GM19238 (cell line): ENCODE data around the gene POLR3G.

ENCODE experiments used
- DNase-seq: peaks from one replicate; pipeline ENCODE4 v3.0.0; 2011; ENCODE audit warnings: low spot score; ENCODE audit not compliant: insufficient read length

Gene POLR3G

DNA sequence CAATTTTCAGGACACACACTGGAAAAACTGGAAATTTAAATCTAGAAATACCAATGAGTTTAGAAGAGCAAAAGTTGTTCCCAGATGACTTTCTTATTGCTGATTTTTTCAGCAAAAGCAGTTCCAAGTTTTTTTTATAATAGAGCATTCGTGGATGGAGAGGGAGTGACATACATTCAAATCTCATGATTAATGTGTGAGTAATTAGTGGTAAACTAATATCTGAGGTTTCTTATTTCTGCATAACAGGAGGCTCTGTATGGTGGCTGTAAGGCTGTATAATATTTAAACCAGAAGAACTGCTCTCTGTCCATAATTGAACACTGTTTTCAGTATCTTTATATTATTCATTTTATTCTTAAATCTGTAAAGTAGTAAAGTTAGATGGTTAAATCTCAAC is 28.9 kb downstream of the POLR3G start:
- DNase-seq = no peak

DNA sequence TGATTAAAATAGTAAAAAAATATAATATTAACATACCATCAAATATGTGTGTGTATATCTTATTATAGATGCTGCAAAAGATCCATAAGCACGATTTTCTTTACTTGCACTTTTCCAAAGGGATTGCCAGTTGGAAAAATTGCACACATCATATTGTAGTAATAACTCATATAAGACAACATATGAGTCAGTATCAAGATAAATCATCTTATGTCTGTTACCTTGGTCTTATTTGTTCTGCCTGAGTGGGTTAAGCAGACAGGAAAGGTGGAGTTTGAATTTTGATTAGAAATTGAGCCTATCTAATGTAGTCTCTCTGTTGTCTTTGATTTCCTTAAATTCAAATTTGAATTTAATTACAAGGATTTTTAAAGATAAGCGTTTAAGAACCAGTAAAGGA is 30.1 kb downstream of the POLR3G start:
- DNase-seq = no peak

DNA sequence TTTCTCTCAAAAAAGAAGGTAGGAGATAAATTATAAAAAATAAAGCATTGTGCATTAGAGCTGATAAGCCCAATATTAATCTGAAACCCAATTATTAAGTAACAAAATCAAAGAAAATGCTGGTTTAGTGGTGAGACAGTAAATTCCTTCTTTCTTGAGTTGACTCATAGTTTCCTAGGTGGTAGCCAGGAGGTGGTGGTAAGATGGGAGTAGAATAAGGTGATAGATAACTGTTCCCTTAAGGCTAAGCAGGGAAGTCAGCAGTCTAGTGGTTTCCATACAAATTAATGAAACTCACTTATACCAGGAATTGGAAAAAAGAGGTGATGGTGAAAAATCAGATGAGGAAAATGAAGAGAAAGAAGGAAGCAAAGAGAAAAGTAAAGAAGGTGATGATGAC is 31.6 kb downstream of the POLR3G start:
- no peak for DNase-seq

DNA sequence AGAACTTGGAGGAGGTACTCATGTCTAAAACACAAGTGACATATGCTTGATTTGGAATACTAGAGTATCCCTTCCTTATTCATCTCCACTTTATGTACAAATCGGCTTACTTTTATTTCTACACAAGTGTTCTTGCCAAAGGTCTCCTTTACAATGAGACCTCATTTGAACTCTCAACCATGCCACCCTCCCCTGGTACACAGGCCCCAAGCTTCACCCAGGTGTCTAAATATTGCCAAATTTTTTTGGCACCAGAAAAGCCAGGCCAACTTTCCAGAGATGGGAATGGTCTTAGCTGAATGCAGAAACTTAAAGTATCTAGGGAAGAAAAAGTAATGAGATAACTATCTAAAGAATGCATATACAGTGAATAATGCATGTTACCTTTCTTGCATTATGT is 35.8 kb downstream of the POLR3G start:
- no peak for DNase-seq

DNA sequence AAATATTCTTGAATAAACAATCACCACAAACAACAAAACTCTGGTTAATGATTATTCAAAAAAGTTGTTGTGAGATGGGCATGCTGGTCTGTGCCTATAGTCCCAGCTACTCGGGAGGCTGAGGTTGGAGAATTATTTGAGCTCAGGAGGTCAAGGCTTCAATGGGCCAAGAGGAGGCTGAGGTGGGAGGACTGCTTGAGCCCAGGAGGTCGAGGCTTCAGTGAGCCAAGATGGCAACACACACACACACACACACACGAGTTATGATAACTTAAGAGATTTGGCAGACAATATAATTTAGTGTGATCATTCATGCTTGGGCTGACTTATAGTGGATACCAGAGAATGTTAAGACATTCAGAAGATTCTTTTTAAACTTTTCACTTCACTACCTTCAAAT is 39.9 kb downstream of the POLR3G start:
- DNase-seq = no peak

DNA sequence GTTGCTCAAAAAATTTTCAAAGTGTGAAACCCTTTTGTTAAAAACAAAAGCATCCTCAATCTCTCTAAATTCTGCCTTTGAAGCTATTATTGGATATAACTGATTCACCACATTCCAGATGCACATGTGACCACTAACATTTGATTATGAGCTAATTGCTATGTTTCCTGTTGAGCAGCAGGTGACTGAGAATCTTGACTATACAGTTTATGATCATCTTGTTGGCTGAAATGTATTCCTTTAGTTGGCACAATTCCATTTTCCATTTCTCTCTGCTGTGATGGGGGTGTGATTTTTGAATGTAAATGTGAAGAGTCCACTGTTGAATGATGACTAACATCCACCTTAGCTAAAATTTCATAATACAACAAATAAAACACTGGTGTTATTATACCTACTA is 44.0 kb downstream of the POLR3G start:
- no peak for DNase-seq

DNA sequence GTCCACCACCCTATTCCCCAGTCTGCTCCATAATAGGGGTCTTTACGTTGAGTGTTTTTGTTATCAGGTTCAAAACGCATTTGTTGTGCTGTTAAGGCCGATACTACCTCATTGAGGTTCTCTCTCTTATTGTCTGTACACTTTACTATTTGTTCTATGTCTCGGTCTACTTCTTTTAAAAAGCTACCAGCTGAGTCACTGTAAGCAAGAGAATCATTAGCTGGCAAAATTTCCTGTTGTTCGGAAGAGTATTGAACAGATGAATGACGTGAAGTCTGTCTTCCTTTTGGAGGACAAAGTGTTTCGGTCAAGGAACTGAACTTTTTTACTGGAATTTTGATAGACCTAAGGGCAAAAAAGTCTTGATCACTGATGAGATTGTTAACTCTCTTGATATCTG is 44.4 kb downstream of the POLR3G start:
- DNase-seq = no peak

DNA sequence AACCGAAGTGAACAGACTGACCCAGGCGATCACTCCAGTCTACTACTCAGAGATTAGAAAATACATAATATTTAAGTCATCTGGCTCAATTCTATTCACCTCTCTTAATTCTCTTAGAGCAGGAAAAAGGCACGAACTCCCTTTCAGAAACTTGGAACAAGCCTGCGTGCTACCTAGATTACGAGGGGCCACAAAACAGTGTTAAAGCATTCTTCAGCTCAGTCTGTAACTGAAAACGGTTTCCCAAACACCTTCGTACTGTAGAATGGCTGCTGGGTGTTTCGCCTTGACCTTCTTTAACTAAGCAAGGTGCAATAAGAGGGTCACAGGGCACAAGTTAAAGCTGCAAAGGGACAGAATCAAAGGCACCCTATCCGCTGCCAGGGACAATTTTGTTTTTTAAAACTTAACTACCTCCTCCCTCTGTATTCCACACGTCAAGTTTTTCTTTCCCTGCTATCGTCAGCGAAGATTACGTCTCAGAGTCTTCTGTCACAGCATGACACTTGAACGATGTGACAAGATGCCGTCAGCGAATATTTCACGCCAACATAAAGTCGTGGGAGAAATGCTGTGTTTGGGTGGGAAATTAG is 54.0 kb downstream of the POLR3G start:
- no peak for DNase-seq

DNA sequence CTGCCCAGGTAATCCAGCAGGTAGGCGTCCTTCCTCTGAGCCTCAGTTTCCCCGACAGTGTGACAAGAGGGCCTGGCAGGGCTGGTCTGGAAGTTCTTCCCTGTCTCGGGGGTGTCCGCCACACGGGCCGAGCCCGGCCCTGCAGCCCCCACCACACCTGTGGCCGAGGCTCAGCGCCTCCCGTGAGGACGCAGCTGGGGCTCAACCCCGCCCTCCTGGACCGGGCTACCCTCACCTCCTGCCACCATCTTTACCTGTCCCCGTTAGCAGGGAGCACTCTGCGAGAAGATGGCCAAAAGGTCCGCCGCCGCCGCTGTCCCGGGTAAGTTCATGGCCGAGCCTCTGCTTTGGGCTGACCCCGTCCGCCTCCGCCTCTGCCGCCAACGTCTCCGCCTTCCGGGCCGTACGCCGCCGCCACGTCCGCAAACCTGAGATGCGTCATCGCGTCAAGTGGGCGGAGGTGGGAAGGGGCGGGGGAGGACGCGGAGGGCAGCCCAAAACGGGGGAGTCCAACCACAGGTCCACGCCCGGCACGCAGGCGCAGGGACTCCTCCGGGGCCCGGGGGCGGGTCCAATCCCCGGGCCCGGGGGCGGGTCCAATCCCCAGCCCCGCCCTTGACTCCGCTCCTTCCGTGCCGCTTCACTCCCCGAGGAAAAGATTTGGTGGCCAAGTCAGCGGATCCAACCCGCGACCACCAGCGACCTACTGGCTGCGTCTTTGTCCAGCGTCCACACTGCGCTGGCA is 54.7 kb downstream of the POLR3G start, which contains the start of gene LYSMD3:
Gene LYSMD3, minus strand, starts transcription at position 391 of the 745 bp plus-strand sequence. CDS start 4,295 bp downstream, outside the sequence.
- peak; percentile 83 for DNase-seq

DNA sequence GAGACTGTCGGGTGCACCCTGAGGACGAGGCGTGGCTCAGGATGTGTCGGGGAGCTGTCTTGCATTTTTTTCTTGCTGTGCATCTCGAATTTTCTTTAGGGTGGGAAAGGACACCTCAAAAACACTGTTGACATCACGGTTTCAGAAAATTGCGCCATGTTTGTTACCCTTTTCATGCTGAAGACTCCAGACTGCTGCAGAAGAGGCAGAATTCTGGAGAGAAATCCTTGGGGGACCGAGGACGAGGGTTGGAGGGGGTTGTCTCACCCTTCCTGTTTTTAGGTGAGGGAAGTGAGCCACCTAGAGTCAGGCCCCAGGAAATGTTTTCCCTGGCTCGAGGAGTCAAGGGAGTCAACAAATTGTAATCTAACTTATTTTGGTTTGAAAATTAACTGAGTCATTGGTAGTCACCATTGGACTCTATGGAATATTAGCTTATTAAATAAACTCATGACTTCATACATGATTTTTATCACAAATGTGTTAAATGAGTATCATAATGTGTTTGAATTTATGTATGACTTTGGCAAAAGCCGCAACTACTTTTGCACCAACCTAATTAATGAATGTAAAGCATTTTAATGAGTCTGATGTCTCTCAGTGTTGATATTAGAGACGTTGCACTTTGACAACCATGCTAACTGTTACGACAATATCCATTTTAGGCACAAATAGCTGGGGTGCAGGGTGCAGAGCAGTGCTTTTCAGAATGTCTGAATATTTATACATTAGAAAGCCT is 55.4 kb downstream of the POLR3G start:
- peak; percentile 19 for DNase-seq

DNA sequence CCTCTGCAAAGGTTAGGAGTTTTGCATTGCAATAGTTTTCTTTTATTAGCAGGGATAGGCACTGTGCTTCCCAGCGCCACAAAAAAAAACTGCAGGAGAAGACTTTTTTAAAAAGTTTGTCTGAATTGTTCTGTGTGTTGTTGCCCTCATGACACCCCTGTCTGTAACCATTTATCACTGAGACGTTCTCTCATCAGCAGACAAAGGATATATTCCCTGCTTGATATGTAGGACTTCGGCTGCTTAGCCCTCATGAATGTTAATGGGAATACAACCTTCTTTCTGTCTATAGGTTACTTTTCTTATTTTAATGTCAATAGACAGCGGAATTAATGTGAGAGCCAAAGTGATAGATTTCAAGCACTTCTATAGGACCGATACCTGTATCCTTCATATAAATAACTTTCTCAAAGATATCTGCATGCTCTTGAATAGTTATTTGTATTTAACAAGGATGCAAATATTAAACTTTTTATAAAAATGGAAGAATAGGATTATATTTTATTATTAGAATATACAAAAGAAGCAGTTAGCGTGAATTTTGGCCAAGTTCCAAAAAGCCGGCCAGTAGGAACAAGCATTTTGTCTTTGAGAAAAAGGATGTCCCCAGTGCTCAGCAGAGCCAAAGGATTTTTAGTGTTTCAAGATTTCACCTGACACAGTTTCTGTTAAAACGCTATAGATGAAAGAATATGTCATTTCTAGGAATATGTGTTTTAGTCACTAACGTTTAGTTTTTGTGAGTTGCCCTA is 56.2 kb downstream of the POLR3G start:
- DNase-seq = no peak

DNA sequence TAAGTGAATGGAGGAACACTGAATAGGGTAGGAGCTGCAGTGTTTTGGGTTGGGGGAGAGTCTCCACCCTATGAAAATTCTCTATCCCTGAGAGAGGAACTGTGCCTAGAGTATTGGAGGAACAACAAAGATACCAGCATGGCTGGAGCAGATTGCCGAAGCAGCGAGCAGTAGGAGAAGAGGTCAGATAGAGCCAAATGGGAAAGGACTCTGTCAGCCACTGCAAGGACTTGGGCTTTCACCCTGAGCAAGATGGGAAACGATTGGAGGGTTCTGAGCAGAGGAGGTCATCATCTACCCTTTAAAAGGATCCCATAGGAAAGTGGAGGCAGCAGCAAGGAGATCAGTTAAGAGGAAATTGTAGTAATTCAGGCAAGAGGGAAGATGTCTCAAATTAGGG is 59.1 kb downstream of the POLR3G start:
- DNase-seq = no peak

DNA sequence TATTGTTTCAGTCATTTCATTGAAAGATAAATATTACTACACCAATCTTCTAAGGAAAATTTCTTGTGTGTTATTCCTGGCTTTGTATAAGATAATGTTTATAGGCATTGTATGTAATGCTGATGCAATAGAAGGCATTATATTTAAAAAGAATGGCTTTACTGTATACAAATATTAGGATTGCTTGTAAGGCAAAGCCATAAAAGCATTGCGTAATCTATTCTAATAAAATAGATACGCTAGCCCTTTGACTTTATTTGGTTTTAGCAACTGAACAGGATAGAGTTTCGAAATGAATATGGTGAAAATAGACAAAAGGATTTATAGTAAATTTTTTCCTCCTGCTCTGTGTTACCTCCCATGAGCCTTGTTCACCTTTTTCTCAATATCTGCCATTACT is 60.3 kb downstream of the POLR3G start:
- DNase-seq = no peak

DNA sequence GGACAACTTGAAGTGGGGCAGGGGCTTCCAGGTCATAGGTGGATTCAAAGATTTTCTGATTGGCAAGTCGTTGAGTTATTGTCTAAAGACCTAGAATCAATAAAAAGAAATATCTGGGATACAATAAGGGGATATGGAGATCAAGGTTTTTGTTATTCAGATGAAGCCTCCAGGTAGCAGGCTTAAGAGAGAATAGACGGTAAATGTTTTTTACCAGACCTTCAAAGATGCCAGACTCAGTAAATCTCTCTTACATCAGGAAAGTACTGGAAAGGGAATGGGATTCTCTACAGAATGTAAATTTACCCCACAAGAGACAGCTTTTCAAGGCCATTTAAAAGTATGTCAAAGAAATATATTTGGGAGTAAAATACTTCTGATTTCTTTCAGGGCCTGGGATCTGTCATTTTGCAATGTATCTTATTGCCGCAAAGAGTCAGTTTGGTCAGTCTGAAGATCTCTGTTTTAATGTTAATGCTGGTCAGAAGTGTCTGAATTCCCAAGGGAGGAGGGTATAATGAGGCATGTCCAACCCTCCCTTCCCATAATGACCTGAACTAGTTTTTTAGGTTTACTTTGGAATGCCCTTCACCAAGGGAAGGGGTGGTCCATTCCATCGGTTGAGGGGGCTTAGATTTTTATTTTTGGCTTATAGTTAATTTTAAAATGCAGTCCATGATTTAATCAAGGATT is 68.3 kb downstream of the POLR3G start:
- DNase-seq = no peak

DNA sequence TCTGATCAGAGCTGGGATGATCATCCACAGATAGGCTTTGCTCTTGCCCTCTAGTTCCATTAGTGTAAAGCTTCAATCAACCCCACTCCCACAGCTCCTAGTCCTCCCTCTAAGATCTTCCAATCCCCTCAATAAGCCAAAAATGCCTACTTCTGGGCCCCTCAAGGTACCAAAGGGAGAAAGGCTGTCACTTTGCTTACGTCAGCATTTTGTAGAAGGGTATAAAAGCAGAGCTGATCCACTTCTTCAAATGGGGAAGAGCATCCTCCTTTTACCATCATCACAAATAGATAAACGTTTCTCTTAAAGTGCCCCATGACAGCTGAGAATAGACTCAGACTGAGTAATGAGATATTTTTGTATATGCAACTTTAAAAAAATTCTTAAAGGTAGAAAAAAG is 70.8 kb downstream of the POLR3G start:
- no peak for DNase-seq

DNA sequence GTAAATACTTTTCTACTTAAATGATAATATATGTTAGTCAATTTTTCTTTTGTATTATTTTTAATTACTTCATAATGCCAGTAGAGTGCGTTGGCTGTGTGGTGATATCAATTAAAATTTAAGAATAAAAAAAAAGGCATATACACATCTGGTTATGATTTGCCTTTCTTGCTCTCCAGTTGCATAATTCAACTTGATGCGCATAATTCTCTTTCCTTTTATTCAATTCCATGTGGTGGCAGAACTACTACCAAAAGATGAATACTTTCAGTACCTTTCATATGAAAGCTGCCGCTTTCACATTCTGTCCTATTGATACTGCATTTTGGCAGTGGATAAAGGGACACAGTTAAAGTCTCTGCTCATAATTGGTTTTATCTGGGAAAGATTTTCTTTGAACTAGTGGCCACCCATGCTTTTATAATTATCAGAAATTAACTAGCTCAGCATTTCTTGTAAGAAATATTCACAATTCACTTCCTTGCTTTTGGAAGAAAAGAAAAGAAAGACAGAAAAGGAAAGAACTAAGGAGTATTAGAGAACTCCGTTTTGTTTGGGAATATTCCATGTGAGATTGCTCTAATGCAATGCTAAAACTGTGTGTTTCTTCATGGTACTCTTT is 71.7 kb downstream of the POLR3G start:
- DNase-seq = no peak

DNA sequence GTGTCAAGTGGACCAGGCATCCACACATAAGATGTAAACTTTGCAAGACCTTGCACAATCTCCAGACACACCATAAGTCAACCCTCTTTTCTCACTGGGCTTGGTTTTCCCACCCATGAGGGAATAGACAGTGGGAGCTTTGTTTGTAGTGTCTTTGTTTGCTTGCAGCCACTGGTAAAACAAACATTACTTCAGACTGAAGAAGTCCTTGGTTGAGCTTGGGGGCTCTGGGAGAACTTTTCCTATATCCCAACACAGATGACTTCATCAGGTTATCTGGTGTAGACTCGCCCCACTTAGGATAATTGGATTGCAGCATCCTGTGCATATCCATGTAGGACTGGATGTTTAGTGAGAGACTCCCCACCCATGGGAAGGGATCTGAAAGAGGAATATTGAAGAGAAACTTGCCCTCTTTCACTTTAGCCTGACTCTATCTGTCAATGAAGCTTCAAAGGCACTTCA is 72.4 kb downstream of the POLR3G start:
- DNase-seq = no peak

DNA sequence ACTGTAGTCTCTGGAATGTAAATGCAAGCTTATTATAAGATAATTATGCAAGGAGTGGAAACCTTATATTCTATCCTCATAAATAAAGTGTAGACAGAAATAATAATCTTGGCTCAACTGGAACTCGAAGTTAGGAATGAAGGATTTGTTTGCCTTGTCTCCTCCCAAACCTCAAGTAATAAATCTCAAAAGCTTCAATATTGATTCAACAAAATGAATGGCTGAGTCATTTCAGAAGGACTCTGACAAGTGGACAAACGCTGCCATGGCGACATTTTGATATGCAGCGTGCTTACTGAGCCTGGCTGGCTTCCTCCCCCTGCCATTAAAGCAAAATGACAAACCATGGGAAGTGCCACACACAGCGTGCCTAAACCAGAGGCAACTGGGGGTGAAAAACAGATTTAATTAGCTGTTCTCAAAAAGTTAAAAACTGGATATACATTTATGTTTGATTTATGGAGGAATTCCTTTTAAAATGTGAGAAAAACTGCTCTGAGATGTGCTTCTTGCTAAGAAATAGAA is 73.5 kb downstream of the POLR3G start:
- DNase-seq = no peak

DNA sequence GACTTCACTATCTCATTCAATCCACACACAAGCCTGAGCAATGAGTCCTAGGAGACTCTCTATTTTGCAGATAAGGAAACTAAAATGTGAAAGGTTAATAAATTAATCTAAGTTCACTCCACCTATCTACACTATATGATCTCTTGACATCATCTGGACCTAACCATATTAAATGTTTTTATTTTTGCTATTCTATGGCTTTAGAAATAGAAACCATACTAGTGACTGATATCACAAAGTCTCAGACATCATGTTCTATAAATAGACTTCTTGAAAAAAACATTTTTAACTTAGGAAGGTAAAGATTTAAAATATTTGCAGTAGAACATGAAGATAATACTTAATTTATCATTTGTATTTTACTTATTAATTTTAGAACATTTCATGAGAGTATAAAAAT is 74.6 kb downstream of the POLR3G start:
- DNase-seq = no peak

DNA sequence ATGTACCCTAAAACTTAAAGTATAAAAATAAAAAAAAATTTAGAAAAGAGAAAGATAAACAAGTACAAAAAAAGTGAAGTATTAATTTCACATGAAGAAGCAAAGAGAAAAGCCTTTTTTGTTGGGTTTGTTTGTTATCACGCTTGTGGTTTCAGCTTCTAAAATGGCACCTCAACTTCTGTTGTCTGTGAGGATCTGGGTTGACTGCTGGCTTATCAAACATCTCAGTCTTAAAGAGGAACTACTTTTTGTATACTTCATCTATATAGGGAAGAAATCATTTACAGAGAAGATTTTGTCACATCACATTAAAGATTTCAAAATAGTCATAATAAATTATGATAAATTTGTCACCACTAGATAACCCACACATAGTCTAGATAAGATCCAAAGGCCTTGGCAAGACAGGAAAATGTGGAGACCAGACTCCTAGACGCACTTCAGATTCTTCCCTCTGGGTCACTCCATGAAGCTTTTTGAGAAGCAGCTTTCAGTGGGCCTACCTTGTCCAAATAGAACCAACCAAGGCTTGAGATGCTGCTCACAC is 75.1 kb downstream of the POLR3G start:
- DNase-seq = no peak
